Nucleus accumbens (tissue), 56 donors: Measurements from ENCODE around the gene VTN.

Source experiments
- DNase-seq, 56 donors: peaks; one replicate each; lab custom pipeline; 2025; lab: John Stamatoyannopoulos, UW

Gene VTN

GRCh38 chr17:28371245-28372202, 1.4 kb upstream of the VTN start, which contains the start of gene SARM1:
Gene SARM1, plus strand, starts transcription at chr17:28371694. Its CDS starts 339 bp downstream, at chr17:28372033.
- peak in 55 of 56 donors; percentile 23 to 91 (median 73) for DNase-seq

DNA sequence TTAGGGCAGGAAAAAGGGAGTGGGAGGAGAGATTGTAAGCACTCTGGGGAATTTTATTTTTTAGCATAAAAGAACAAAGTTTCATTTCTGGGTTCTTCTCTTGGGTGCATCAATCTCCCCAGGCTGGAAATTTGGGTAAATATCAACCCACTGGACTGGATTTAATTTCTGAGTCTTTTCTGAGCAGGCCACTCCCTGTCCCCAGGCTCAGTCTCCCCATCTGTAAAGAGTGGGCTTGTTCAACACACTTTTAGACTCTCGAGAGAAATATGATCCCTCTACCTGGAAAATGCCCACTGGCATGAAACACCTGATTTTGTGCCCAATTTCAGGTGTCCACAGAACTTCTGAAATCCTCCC, 617 bp upstream of the VTN start:
- DNase-seq: no peak

DNA sequence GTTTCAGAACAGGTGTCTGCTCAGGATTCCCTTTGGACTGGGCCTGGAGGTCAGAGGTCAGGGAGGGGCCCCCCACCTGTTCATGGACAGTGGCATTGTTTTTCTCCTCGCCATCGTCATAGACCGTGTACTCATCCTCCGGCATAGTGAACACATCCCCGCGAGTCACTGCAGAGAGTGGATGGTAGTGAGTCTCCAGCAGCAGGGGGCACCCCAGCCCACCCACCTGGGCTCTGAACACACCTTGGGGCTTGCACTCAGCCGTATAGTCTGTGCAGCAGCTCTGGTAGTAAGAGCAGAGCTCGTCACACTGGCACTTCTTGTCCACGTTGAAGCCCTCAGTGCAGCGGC, 448 bp downstream of the VTN start:
- DNase-seq: no peak

GRCh38 chr17:28368915-28369683, 1.0 kb downstream of the VTN start:
- no peak for DNase-seq

DNA sequence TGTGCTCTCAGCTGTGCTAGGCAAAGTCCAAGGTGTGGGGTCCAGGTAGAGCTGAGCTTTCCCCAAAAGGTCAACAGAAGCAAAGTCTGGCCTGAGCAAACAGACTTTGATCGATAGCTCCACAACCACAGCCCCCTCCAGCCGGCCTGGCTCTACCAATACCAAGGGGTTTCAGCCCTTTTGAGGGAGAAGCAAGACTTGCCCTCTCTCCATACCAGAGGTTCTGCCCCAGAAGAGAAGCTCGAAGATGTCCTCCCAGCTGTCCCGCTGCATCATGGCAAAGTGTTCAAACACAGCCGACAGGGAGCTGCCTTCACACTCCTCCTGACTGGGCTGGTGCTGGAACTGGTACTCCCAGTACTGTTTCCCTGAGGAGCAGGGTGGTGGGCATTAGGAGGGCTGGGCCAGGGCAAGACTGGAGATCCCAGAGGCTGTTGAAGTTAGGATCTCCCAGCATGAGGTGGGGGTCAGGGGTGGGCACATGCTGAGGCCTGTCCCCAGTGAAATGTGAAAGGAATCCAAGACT, 1.7 kb downstream of the VTN start:
- no peak for DNase-seq

DNA sequence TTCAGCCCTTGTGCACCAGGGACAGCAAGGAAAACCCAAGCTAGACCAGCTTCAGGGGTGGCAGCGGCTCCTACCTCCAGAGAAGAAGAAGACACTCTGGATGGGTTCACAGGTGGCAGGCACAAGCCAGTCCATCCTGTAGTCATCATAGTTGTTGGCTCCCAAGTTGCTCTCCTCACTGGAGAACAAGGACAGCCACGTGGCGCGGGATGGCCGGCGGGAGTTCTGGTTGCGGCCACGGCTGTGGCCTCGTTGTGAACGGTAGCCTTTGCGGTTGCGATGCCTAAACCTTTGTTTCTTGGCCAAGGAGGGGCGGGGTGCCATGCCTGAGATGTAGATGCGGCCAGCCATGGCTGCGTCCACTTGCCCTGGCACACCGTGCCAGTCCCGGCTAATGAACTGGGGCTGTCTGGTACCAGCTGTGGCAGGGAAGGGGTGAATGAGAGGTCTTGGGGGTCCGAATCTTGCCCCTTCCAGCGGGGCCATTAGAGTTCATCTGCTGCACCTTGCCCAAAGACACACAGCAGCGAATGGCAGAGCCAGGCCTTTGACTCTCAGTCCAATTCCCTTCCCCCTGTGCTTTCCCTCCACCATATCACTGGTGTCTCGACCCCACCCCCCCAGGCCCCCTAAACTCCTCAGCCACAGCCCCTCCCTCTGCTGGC, 2.3 kb downstream of the VTN start:
- no peak for DNase-seq

- no peak for DNase-seq
Measured at GRCh38 chr17:28366605-28367004, 3.5 kb downstream of the VTN start.

- DNase-seq: no peak
Measured at GRCh38 chr17:28365487-28365886, 4.6 kb downstream of the VTN start.

DNA sequence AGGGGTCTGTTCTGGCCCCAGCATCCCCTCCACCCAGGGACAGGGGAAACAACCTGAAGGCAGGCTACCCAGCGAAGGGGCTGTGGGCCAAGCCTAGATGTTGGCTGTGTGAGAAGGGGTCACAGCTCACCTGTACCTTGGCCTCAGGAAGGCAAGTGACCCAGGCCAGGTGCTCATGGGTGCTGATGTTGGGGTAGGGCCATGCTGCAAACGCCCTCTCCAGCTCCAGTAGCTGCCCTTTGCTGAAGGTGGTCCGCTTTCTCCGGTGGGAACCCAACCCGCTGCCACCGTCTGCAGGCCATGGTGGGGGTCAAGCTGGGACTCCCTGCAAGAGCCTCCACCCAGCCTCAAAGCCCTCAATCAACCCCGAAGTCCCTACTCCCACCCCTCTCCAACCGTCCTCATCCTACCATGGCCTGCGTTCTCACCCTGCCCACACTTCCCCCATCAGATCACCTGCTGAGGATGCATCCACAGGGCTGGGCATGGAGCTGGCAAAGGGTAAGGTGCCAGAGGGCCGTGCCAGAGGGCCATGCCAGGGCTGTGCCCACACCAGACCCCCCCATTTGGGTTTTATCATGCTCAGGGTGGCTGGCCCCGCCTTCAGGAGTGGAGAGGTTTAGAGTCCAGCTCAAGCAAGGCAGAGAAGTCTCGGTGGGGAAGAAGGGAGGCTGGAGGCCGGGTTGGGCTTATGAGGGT, 5.3 kb downstream of the VTN start, which contains the start of gene SEBOX:
Gene SEBOX (minus strand): TSS at position 535 of the 699 bp plus-strand sequence. CDS start 48 bp downstream, at position 487.
- DNase-seq: no peak

- no peak for DNase-seq
Measured at GRCh38 chr17:28363776-28364650, 6.1 kb downstream of the VTN start.

GRCh38 chr17:28363186-28363585, 6.9 kb downstream of the VTN start:
- no peak for DNase-seq

DNA sequence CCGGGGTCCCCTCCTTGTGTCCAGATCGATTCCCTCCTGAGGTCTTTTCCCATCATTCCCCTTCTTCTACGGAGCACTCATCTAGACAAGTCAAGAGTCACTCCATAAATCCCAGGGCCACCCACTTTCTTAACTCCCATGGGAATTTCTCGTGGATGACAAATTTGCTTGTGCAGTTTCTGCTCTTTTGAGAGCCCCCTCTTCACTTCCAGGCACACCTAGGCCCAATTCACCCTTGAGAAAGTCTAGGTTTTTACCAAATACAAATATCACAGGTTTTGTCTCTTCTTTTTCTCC, 12.3 kb downstream of the VTN start:
- DNase-seq: no peak

GRCh38 chr17:28357061-28357900, 12.8 kb downstream of the VTN start, which contains the start of gene POLDIP2:
Gene POLDIP2, minus strand, starts transcription at chr17:28357527. Its CDS starts 79 bp downstream, at chr17:28357448.
- DNase-seq: peak in 55 of 56 donors; percentile 59 to 98 (median 93)

DNA sequence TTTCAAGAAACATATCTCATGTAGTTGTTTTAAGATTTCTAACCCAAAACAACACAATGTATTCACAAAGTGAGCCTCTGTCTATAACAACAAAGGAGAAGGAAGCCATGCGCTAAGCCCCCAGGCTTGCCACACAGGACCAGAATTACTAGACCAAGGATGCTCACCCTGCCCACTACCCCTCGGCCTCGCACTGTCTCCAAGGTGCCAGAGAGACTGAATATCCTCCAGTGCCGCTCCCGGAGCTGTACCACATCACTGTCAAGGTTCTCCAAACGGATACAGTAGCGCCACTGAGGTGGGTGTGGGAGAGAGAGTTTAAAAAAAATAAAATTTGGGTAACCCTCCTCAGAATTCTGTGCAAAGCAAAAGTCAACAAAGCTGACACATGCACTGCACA, 19.8 kb downstream of the VTN start:
- DNase-seq: no peak

- DNase-seq: no peak
Measured at GRCh38 chr17:28348979-28349378, 21.1 kb downstream of the VTN start.

DNA sequence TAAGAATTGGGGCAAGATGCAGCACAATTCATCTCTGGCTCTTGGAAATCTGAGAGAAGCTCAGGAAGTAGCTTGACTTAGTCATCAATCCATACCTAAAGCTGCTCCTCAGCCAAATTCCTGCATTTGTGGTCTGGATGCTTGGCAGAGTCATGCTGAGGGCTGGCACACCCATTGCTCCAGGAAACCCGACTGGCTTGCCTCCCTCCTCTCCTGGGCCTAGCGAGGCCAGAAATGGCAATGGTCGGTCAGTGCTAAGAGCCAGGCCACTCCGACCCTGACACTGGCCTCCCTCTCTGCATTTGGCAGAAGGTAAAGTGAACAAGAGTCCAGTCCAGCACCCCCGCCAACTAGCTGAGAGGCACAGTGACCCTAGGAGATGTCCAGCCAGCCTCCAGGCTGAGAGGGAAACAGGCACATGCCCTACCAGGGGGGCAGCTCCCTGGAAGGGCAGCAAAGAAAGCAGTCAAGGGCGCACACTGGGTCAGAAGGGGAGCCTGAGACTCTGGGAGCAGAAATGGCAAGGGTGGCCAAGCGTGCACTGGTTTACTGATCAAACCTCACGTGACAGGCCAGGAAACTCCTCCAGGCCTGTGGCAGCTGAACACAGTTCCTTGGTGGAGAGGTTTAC, 22.7 kb downstream of the VTN start:
- DNase-seq: no peak

DNA sequence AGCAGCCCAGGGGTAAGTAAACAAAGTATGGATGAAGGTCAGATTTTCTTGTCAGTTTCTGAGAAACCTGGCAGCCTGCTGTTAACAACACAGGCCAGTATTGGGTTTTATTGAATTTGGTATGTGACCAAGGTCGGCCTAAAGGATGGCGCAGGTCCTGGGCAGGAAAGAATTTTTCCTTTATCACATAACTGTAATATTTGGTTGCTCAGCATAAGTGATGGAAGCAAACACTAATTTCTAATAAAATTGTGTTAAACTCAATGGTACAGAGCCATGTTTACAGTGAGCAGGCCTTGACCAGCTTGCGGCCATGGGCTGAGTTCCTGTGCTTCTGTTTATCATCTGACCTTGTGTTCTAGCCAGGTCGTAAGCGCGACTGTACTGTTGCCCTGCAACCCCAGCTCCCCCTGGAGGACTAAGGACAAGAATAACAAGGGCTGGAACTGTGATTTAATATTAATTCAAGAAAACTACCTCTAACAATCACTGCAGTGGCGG, 23.3 kb downstream of the VTN start:
- no peak for DNase-seq

GRCh38 chr17:28346199-28346580, 23.9 kb downstream of the VTN start:
- DNase-seq: no peak
